Measurements from ENCODE around the gene HMCN2.

HMCN2 gene, protein sequence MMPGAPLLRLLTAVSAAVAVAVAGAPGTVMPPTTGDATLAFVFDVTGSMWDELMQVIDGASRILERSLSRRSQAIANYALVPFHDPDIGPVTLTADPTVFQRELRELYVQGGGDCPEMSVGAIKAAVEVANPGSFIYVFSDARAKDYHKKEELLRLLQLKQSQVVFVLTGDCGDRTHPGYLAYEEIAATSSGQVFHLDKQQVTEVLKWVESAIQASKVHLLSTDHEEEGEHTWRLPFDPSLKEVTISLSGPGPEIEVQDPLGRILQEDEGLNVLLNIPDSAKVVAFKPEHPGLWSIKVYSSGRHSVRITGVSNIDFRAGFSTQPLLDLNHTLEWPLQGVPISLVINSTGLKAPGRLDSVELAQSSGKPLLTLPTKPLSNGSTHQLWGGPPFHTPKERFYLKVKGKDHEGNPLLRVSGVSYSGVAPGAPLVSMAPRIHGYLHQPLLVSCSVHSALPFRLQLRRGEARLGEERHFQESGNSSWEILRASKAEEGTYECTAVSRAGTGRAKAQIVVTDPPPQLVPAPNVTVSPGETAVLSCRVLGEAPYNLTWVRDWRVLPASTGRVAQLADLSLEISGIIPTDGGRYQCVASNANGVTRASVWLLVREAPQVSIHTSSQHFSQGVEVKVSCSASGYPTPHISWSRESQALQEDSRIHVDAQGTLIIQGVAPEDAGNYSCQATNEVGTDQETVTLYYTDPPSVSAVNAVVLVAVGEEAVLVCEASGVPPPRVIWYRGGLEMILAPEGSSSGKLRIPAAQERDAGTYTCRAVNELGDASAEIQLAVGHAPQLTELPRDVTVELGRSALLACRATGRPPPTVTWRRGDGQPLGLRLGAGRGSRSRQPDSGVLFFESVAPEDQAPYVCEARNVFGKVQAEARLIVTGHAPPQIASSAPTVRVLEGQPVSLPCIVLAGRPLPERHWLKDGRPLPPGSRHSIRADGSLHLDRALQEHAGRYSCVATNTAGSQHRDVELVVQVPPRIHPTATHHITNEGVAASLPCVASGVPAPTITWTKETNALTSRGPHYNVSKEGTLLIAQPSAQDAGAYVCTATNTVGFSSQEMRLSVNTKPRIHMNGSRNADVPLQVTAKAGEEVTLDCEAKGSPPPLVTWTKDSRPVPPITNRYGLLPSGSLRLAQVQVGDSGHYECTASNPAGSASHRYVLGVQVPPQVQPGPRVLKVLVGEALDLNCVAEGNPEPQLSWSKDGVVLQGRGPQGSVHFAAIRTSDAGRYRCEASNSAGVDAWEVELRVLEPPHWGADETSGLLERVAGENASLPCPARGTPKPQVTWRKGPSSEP (N-terminal part only)

GRCh38 chr9:130265431-130266235 is at the start of gene HMCN2:
HMCN2 (plus strand) TSS chr9:130265760; CDS start chr9:130265879, 119 bp downstream.
- no peak for DNase-seq

DNA sequence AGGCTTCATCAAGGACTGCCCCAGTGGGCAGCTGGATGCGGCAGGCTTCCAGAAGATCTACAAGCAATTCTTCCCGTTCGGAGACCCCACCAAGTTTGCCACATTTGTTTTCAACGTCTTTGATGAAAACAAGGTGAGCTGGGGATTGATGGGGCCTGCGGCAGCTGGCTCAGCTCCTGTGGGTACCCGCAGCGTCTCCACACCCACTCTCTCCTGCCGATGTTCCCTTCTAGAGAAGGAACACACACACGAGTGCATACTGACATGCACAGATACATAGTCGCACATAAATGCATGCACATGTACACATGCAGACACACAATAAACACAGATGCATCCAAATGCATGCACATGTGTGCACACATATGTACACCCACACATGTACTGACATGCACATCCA is 47.7 kb upstream of the HMCN2 start:
- DNase-seq, result no peak

DNA sequence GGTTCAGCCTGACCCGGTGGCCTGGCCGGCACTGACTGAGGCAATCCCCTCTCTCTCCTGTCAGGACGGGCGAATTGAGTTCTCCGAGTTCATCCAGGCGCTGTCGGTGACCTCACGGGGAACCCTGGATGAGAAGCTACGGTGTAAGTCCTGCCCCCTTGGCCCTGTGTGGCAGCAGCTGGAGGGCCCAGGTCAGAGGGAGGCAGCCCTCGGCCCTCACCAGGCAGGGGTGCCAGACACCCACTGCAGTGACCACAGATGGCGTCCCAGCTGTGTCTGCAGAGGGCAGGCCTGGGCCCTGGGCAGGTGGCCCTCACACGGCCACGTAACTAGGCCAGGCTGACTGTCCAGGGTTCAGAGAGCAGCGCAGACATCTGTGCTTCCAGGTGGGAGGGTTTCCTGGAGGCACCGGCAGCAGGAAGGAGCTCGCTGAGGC is 45.9 kb upstream of the HMCN2 start:
- DNase-seq, result no peak

DNA sequence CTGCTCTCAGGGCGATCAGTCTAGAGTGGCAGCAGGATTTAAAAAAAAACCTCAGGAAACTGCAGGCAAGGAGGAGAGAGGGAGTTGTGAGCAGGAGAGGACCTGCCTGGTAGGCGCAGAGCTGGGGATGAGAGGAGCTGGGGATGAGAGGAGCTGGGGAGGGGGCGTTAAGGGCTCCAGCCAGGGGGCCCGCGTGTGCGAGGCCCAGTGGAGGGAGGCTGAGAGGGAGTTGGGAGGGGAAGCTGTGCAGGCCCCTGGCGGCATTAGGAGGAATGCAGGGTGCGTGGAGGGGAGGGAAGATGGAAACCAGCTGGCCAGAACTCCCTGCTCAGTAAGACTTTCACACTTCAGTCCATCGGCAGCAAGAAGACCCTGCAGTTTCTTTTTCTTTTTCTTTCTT is 45.2 kb upstream of the HMCN2 start:
- no peak for DNase-seq

DNA sequence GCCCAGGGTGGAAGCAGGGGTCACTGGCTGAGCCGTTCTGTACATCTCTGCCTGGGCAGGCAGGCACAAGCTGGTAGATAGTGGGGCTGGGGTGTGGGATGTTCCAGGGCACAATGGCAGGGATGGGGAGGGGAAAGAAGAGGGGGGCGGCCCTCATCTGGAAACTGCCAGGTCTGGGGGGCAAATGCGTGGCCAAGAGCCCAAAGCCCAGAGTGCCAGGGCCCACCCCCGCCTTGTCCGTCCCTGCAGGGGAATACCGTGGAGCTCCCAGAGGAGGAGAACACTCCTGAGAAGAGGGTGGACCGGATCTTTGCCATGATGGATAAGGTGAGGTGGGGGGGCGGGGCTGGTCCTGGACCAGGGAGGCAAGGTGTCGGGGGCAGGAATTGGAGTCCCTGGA is 42.7 kb upstream of the HMCN2 start:
- DNase-seq, result no peak

DNA sequence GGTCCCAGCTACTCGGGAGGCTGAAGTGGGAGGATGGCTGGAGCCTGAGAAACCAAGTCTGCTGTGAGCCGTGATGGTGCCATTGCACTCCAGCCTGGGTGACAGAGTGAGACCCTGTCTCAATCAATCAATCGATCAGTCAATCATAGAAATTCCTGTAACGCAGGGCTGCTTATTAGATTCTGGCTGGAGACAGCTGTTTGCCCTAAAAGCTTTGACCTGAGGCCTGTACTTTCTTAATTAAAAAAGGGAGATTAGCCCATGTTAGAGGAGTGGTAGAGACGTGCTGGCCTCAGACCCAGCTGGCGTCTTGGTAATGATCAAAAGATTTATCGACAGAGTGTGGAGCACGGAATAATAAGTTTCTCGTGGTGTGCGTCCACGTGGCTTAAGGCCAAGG is 40.5 kb upstream of the HMCN2 start:
- DNase-seq, result no peak

- DNase-seq, result no peak
Measured at GRCh38 chr9:130225586-130225985, 40.0 kb upstream of the HMCN2 start.

DNA sequence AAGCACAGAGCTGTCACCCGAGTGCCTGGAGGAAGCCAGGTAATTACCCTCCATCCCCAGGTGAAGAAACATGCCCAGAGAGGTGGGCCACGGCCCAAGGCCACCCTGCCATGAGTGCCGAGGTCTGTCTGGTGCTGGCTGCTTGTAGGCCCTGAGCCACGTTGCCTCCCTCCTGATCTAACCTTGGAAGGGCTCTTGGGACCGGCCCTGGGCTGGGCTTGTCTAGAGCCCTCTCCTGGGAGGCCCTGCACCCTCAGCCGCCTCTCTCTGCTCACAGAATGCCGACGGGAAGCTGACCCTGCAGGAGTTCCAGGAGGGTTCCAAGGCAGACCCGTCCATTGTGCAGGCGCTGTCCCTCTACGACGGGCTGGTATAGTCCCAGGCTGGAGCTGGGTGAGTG is 39.4 kb upstream of the HMCN2 start:
- DNase-seq, result no peak

- DNase-seq, result no peak
Measured at GRCh38 chr9:130227833-130228232, 37.7 kb upstream of the HMCN2 start.

DNA sequence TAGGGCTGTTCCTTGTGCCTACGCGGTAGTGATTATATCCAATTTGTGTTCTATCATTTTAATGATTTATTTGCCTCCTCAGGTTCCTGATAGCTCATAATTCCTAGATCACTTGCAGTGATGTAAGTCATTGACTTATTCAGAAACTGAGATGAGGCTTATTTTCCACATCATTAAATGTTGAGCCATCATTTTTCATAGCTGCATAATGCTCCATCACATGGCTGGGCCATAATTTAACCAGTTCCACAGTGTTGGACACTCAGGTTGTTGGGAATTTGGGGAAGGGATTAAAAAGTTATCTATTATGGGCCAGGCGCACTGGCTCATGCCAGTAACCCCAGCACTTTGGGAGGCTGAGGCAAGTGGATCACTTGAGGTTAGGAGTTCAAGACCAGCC is 35.8 kb upstream of the HMCN2 start:
- DNase-seq, result no peak

DNA sequence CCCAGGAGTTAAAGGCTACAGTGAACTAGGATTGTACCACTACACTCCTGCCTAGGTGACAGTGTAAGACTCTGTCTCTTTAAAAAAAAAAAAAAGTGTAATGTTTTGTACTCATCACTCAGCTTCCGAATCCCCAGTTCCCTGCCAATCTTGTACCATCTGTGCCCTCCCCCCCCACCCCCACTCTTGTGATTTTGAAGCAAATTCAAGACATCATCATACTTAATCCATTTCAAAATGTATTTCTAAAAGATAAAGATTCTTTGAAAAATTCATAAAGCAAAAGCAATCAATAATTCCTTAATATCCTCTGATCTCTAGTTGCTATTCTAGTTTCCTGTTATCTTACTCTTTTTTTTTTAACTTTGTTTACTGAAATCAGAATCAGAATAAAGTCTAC is 34.9 kb upstream of the HMCN2 start:
- no peak for DNase-seq

DNA sequence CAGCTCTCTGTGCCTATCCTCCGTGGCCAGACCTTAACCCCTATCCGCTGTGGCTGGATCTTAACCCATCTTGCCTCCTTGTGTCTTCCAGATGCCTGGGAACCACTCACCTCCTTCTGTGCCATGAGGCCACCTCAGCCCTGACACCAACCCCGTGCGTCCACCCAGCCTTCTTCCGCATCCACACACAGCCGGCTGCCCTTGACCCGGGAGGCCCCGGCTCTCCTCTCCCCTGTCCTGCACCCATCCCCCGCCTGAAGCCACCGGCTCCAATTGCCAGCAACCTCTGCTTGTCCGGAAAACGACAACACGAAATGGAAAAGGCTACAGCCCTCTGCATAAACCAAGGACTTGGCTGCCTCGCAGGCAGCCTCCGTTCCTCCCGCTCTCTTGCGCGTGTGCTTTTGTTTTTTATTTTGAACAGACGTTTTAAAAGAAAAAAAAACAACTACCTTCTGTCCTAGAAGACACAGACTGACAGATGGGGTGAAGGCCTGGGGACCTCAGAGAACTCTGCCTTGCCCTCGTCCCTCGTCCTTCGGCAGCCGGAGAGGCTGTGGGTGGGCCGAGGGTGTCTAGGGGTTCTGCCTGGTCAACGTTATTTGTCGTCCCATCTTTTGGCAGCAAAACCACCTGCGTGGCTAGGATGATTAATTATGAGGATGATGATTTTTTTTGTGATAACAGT is 32.5 kb upstream of the HMCN2 start:
- no peak for DNase-seq

DNA sequence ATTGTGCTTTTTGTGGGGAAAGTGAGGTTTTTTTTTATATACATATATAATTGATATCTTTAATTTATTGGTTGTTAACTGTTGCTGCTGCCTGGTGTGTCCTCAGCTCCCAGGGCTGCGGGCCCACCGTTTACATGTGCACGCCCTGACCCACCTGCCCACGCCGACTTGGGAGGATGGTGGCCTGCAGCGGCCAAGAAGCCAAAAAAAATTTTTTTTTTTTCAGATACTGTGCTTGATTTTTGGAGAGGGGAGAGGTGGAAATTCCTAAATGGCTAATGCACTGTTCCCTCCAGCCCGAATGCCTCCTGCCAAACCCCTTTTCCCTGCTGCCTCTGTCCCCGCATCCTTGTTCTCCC is 32.0 kb upstream of the HMCN2 start:
- no peak for DNase-seq

- DNase-seq, result no peak
Measured at GRCh38 chr9:130234340-130235260, 31.0 kb upstream of the HMCN2 start.

DNA sequence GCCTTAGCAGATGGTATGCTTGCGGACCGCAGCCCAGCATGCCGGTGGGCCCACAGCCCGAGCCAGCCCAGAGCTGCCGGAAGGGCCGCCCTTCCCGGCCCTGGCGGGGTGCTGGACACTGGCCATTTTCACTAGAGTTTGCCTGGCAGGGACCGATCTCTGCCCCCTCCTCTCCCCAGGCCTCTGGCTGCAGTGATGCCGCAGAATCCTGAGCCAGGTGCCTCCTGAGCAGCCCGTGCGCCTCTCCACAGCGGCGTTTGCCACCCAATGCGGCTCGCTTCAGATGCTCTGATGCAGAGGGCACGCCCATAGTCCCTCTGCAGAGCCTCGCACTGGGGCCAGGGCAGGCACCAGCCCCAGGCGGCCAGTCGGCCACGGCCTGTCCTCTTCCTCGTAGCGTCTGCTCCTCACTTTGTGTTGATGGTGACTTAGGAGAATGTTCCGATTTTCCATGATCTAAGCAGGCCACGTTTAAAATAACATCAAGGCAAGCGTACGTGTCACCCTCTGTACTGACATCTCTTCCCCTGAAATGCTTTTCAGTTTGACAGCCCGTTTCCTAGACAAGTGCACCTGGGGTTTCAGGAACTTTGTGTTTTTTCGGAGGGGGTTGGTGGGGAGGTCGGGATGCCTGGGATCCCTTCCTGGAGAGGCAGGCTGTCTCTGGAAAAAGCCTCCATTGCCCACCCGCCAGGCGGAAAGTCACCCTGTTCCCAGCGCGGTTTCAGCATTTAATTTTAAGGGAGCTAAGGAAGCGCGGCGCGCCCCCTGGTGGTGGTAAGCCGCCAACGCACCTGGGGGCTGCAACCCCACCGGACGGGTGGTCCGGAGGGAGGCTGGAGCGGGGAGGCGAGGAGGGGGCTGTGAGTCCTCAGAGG is 29.8 kb upstream of the HMCN2 start:
- peak; percentile 51 to 70 for DNase-seq

- DNase-seq, result no peak
Measured at GRCh38 chr9:130236436-130236985, 29.0 kb upstream of the HMCN2 start.

DNA sequence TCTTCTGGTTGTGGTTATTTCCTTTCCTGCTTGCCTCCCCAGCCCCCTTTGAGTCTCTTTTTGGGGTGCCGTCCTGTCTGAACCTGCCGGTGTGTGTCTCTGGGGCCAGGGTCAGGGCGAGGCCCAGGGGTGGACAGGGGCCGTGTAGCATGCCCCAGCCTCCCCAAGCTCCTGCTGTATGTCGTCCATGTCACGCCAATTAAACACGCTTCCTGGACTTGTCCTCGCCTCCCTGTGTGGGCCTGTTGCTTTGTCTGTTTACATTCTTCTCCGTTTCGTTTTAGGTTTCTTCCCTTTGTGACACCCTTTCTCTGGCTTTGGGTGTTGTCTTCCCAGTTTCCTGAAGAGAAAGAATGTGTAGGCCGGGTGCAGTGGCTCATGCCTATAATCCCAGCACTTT is 28.5 kb upstream of the HMCN2 start:
- DNase-seq, result no peak

DNA sequence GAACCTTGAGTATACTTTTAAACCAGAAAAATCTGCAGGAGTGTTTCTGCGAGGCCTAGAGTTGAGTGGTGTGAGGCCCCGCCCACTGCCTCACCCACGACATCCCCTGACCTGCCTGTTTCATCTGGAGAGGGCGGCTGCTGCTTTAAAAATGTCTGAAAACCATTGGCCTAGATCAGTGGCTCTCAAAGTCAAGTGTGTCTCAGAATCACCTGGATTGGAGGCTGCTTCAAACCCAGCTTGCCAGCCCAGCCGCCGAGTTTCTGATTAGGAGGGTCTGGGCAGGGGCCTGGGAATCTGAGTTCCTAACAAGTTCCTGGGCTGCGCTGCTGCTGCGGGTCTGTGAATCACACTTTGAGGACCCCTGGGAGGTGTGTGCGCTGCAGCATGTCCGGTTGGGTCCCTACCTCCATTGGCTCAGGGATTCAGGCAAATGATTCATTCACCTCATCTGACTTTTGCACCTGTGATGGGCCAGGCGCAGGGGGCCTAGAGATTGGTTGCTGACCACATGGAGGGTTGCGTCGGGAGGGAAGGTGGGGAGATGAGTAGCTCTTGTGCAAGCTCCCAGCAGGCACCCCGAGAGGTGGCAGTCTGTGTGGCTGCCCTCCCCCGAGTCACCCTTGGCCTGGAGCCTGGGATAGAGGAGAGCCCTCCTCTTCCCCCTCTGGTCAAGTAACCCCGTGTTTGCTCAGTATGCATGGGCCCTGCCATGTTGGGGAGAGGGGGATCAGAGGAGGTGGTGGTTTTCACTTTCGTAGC is 27.6 kb upstream of the HMCN2 start:
- no peak for DNase-seq

GRCh38 chr9:130239363-130239695 is 26.2 kb upstream of the HMCN2 start:
- DNase-seq, result no peak

Data from activated CD4-positive, alpha-beta T cell treated with anti-CD3 and anti-CD28 coated beads for 4 hours (primary cell).